Measurements from ENCODE around the gene NSMCE3.

NSMCE3 gene

GRCh38 chr15:29275855-29276254 lies 6.2 kb upstream of the NSMCE3 start:
- TF ChIP-seq FOXP2 (optimal IDR thresholded peaks at IDR 0.05; ENCODE audit: borderline replicate concordance, extremely low read depth, extremely low read length, insufficient read depth) (no peak), REST (IDR thresholded peaks at IDR 0.05; ENCODE audit: insufficient read depth in 1 of 2, low read depth in 2 of 2, low read length in 2 of 2) (no peak), TAF1 (IDR thresholded peaks at IDR 0.05; ENCODE audit: borderline replicate concordance, insufficient read depth, low read length) (no peak), POLR2AphosphoS5 (IDR thresholded peaks at IDR 0.05; ENCODE audit: low read depth, low read length) (no peak)

- TF ChIP-seq TAF1 (IDR thresholded peaks at IDR 0.05; ENCODE audit: borderline replicate concordance, insufficient read depth, low read length) = no peak
- no peak for TF ChIP-seq FOXP2 (optimal IDR thresholded peaks at IDR 0.05; ENCODE audit: borderline replicate concordance, extremely low read depth, extremely low read length, insufficient read depth)
- TF ChIP-seq SIN3A (IDR thresholded peaks at IDR 0.05; ENCODE audit: borderline replicate concordance, insufficient read depth, low read length) = no peak
- no peak for TF ChIP-seq REST (IDR thresholded peaks at IDR 0.05; ENCODE audit: insufficient read depth in 1 of 2, low read depth in 2 of 2, low read length in 2 of 2)
- TF ChIP-seq POLR2AphosphoS5 (IDR thresholded peaks at IDR 0.05; ENCODE audit: low read depth, low read length) = no peak
Observed at GRCh38 chr15:29274946-29275345, 5.3 kb upstream of the NSMCE3 start.

GRCh38 chr15:29272219-29272618 lies 2.6 kb upstream of the NSMCE3 start:
- TF ChIP-seq SIN3A (IDR thresholded peaks at IDR 0.05; ENCODE audit: borderline replicate concordance, insufficient read depth, low read length) = no peak
- no peak for TF ChIP-seq REST (IDR thresholded peaks at IDR 0.05; ENCODE audit: insufficient read depth in 1 of 2, low read depth in 2 of 2, low read length in 2 of 2)
- TF ChIP-seq TAF1 (IDR thresholded peaks at IDR 0.05; ENCODE audit: borderline replicate concordance, insufficient read depth, low read length) = no peak
- TF ChIP-seq POLR2AphosphoS5 (IDR thresholded peaks at IDR 0.05; ENCODE audit: low read depth, low read length) = no peak
- TF ChIP-seq FOXP2 (optimal IDR thresholded peaks at IDR 0.05; ENCODE audit: borderline replicate concordance, extremely low read depth, extremely low read length, insufficient read depth) = no peak

GRCh38 chr15:29270976-29271375 lies 1.4 kb upstream of the NSMCE3 start:
- TF ChIP-seq SIN3A (IDR thresholded peaks at IDR 0.05; ENCODE audit: borderline replicate concordance, insufficient read depth, low read length) (no peak), POLR2AphosphoS5 (IDR thresholded peaks at IDR 0.05; ENCODE audit: low read depth, low read length) (no peak), FOXP2 (optimal IDR thresholded peaks at IDR 0.05; ENCODE audit: borderline replicate concordance, extremely low read depth, extremely low read length, insufficient read depth) (no peak), TAF1 (IDR thresholded peaks at IDR 0.05; ENCODE audit: borderline replicate concordance, insufficient read depth, low read length) (no peak), REST (IDR thresholded peaks at IDR 0.05; ENCODE audit: insufficient read depth in 1 of 2, low read depth in 2 of 2, low read length in 2 of 2) (no peak)
